Measurements from ENCODE around the gene APC2. TPM values are rescaled to one million over a fixed set of nuclear protein-coding genes. Genes with fewer than 3 reads are reported as not detected.

APC2 gene
- total and polyA plus RNA-seq, 8 donors = 0.10 to 3.5 (median 0.58) TPM; not detected in 1

- Histone ChIP-seq H3K27me3 (peaks cover 0 to 23% (median 6%) of the 10 kb centered on the region in 3 donors), H3K9me3 (no peaks in the 10 kb centered on the region), H3K36me3 (no peaks in the 10 kb centered on the region), H3K4me3 (no peak overlapping the region), H3K4me1 (peaks cover 18 to 26% (median 23%) of the 10 kb centered on the region in 4 donors), H3K27ac (no peak overlapping the region)
- TF ChIP-seq POLR2AphosphoS5 (IDR thresholded peaks at IDR 0.05) (no peak), CTCF (IDR thresholded peaks at IDR 0.05) (no peak), EP300 (IDR thresholded peaks at IDR 0.05) (no peak), POLR2A (IDR thresholded peaks at IDR 0.05) (no peak)
- no peak for DNase-seq
- intact Hi-C loops (cut with DNase I; ENCODE audit: low total_unique reads) = no loop called here
- 89 to 92% (median 91%) methylated on average over 7 to 11 of the region's 11 CpGs for WGBS, 5 donors
Observed at GRCh38 chr19:1488282-1488601, 38.3 kb downstream of the APC2 start.

- peaks cover 0 to 25% (median 6%) of the 10 kb centered on the region in 3 donors for H3K27me3 ChIP-seq
- peak overlapping the region; percentile 50 to 75 (median 53) for H3K4me3 ChIP-seq
- H3K27ac ChIP-seq = peak overlapping the region; percentile 74 to 89 (median 79)
- no peaks in the 10 kb centered on the region for H3K36me3 ChIP-seq
- intact Hi-C loops (cut with DNase I; ENCODE audit: low total_unique reads) = no loop called here
- peak in 1 of 2 donors; percentile 47 for DNase-seq
- no peaks in the 10 kb centered on the region for H3K9me3 ChIP-seq
- TF ChIP-seq POLR2A (IDR thresholded peaks at IDR 0.05) (no peak), POLR2AphosphoS5 (IDR thresholded peaks at IDR 0.05) (no peak), CTCF (IDR thresholded peaks at IDR 0.05) (no peak), EP300 (IDR thresholded peaks at IDR 0.05) (no peak)
- WGBS, 5 donors = 19 to 64% (median 23%) methylated on average over 7 to 37 of the region's 37 CpGs
- peaks cover 18 to 26% (median 23%) of the 10 kb centered on the region in 4 donors for H3K4me1 ChIP-seq
Observed at GRCh38 chr19:1489463-1490310, 39.8 kb downstream of the APC2 start.

- Histone ChIP-seq H3K9me3 (no peaks in the 10 kb centered on the region), H3K4me1 (peaks cover 18 to 26% (median 23%) of the 10 kb centered on the region in 4 donors), H3K27ac (peak within 1 kb of the TSS; percentile 74 to 89 (median 79)), H3K27me3 (peaks cover 0 to 33% (median 6%) of the 10 kb centered on the region in 3 donors), H3K36me3 (no peaks in the 10 kb centered on the region), H3K4me3 (peak within 1 kb of the TSS; percentile 53 to 75 (median 54))
- peak; percentile 99 for DNase-seq
- WGBS, 5 donors = 0 to 1% (median 1%) methylated on average over 47 to 74 of the region's 74 CpGs
- intact Hi-C loops (cut with DNase I; ENCODE audit: low total_unique reads) = no loop called here
- TF ChIP-seq POLR2A (IDR thresholded peaks at IDR 0.05) = no peak
- TF ChIP-seq POLR2AphosphoS5 (IDR thresholded peaks at IDR 0.05) = peak in 1 of 3 donors; percentile 40
Observed at GRCh38 chr19:1490311-1491113, 40.6 kb downstream of the APC2 start, which contains the start of gene PCSK4. Gene PCSK4, minus strand, starts transcription at chr19:1490350. Its CDS starts 4 bp downstream, at chr19:1490346.

GRCh38 chr19:1491114-1491848, 41.4 kb downstream of the APC2 start, which contains the start of gene REEP6:
Gene REEP6, plus strand, starts transcription at chr19:1491181. Its CDS starts 89 bp downstream, at chr19:1491270.
- Histone ChIP-seq H3K27ac (peak within 1 kb of the TSS; percentile 74 to 89 (median 79)), H3K27me3 (peaks cover 0 to 40% (median 6%) of the 10 kb centered on the region in 3 donors)
- intact Hi-C loops (cut with DNase I; ENCODE audit: low total_unique reads) = no loop called here

More at GRCh38 chr19:1491114-1491848, 41.4 kb downstream of the APC2 start, which contains the start of gene REEP6:
- no peaks in the 10 kb centered on the region for H3K36me3 ChIP-seq
- 2 to 12% (median 2%) methylated on average over 21 to 73 of the region's 73 CpGs for WGBS, 5 donors
- no peak for TF ChIP-seq POLR2A (IDR thresholded peaks at IDR 0.05)
- no peak for TF ChIP-seq CTCF (IDR thresholded peaks at IDR 0.05)
- TF ChIP-seq POLR2AphosphoS5 (IDR thresholded peaks at IDR 0.05) = no peak
- no peak for TF ChIP-seq EP300 (IDR thresholded peaks at IDR 0.05)
- peak within 1 kb of the TSS; percentile 53 to 75 (median 54) for H3K4me3 ChIP-seq
- no peak for DNase-seq
- H3K9me3 ChIP-seq = no peaks in the 10 kb centered on the region
- peaks cover 18 to 28% (median 26%) of the 10 kb centered on the region in 4 donors for H3K4me1 ChIP-seq
